ENCODE data around the gene TMF1. TPM values are rescaled to one million over a fixed set of nuclear protein-coding genes. Genes with fewer than 3 reads are reported as not detected.

The TMF1 gene
- total and polyA plus RNA-seq, 2 experiments from 2014 or later: 15.8 to 21.3 TPM

- TF ChIP-seq ZNF331 (CRISPR knock-in tag; IDR thresholded peaks at IDR 0.05; ENCODE audit: low read depth): no peak
- no peak for TF ChIP-seq CREB1 (CRISPR knock-in tag; IDR thresholded peaks at IDR 0.05; ENCODE audit: low read depth)
- TF ChIP-seq POLR2AphosphoS5 (IDR thresholded peaks at IDR 0.05; ENCODE audit: low read depth): no peak
- no peak for TF ChIP-seq ZNF462 (CRISPR knock-in tag; IDR thresholded peaks at IDR 0.05)
- no peak for TF ChIP-seq EZH2 (IDR thresholded peaks at IDR 0.05; ENCODE audit: low read depth, unreplicated experiment)
Observed at GRCh38 chr3:69016901-69017300, 35.2 kb downstream of the TMF1 start (continued).

GRCh38 chr3:69016102-69016501 lies 36.0 kb downstream of the TMF1 start:
- Mint-ChIP-seq H3K4me1 (peaks cover 34% of the 10 kb centered on the region), H3K27me3 (ENCODE audit: insufficient read depth, low read depth, poor library complexity) (peaks cover 15% of the 10 kb centered on the region), H3K4me3 (no peak overlapping the region), H3K36me3 (ENCODE audit: low read depth) (peaks cover 8% of the 10 kb centered on the region; the same call in 2 of the 3 replicates), H3K9me3 (no peaks in the 10 kb centered on the region), H3K27ac (no peak overlapping the region)
- Histone ChIP-seq H3K27me3 (ENCODE audit: insufficient read depth) (peaks cover 5% of the 10 kb centered on the region; the same call in 1 of the 2 replicates), H3K9me2 (ENCODE audit: insufficient read depth) (no peaks in the 10 kb centered on the region), H3K4me1 (ENCODE audit: insufficient read depth) (peaks cover 25% of the 10 kb centered on the region), H4K20me1 (replicated peaks; ENCODE audit: insufficient read depth) (no peaks in the 10 kb centered on the region), H3K4me2 (no peak overlapping the region), H3F3A (replicated peaks; ENCODE audit: low read depth) (no peaks in the 10 kb centered on the region), H3K4me3 (no peak overlapping the region), H3K27ac (ENCODE audit: low read depth) (no peak overlapping the region), H3K79me2 (replicated peaks; ENCODE audit: insufficient read depth) (no peaks in the 10 kb centered on the region), H3K36me3 (ENCODE audit: insufficient read depth) (no peaks in the 10 kb centered on the region), H2AFZ (no peak overlapping the region)
- DNase-seq (ENCODE audit: low spot score) (no peak), ATAC-seq (no peak)
- no peak for TF ChIP-seq ZNF462 (CRISPR knock-in tag; IDR thresholded peaks at IDR 0.05)
- TF ChIP-seq REST (IDR thresholded peaks at IDR 0.05; ENCODE audit: unreplicated experiment): no peak

Measured in GM23338 (cell line).